Limb (tissue), 2 donors: Measurements from ENCODE around the gene XPO4.
A peak's percentile ranks its signal among the peaks of the same experiment; 100 is the strongest.
"Not testable (repeated sequence)": the region's sequence is repeated elsewhere in the genome, so short reads cannot be mapped to it uniquely, and the experiment has no call there.

Experiments used
- DNase-seq, 2 donors: peaks; one replicate each; pipeline ENCODE4 v3.0.0-alpha.2; 2016; ENCODE audit errors: extremely low spot score in 2 of 2

XPO4 gene

DNA sequence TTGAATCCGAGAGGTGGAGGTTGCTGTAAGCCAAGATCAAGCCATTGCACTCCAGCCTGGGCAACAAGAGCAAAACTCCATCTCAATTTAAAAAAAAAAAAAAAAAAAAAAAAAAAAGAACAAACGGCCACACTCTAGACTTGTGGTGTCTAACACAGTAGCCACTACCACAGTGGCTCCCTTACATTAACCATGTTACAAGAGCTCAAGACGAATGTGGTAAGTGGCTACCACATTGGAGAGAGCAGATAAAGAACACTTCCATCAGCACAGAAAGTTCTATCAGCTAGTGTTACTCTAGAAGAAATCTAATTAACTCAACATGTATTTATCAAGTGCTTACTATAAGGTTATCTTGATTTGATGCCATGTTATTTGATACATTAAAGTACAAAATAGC is 11.5 kb downstream of the XPO4 start:
- no peak for DNase-seq

DNA sequence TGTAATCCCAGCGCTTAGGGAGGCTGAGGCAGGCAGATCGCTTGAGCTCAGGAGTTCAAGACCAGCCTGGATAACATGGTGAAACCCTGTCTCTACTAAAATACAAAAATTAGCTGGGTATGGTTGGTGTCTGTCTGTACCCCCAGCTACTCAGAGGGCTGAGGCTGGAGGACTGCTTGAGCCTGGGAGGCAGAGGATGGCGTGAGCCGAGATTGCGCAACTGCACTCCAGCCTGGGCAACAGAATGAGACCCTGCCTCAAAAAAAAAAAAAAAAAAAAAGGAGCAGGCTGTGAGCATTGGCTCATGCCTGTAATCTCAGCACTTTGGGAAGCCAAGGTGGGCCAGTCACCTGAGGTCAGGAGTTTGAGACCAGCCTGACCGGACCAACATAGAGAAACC is 12.0 kb downstream of the XPO4 start:
- DNase-seq = not testable (repeated sequence)

DNA sequence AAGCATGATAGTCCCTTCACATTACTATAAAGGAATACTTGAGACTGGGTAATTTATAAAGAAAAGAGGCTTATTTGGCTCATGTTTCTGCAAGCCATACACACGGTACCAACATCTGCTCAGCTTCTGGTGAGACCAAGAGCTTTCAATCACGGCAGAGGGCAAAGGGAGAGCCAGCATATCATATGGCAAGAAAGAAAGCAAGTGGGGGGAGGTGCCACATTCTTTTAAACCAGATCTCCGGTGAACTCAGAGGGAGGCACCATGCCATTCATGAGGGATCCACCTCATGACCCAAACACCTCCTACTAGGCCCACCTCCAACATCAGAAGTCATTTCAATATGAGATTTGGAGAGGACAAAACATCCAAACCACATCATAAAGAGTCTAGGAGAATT is 20.3 kb downstream of the XPO4 start:
- DNase-seq = no peak

DNA sequence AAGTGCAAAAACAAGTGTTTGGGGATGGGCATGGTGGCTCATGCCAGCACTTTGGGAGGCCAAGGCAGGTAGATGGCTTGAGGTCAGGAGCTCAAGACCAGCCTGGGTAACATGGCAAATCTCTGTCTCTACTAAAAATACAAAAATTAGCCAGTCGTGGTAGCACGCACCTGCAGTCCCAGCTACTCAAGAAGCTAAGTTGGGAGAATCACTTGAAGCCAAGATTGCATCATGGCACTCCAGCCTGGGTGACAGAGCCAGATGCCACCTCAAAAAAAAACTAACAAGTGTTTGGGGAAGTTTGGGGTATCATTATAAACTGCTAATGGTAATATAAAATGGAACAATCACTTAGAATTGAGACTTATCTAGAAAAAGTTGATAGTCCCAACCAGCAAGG is 24.6 kb downstream of the XPO4 start:
- no peak for DNase-seq

GRCh38 chr13:20876802-20877201 is 25.7 kb downstream of the XPO4 start:
- DNase-seq = not testable (repeated sequence)

DNA sequence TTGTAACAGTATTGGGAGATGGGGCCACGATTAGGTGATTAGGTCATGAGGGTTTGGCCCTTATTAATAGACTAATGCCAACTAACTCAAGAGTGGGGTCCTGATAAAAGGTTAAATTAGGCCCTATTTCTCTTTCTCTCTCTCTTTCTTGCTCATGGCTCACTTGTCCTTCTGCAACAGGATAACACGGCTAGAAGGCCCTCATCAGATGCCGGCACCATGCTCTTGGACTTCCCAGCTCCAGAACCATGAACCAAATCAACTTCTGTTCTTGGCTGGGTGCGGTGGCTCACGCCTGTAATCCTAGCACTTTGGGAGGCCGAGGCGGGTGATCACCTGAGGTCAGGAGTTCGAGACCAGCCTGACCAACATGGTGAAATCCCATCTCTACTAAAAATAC is 28.1 kb downstream of the XPO4 start:
- not testable (repeated sequence) for DNase-seq

GRCh38 chr13:20873348-20873747 is 29.2 kb downstream of the XPO4 start:
- DNase-seq = no peak

- no peak for DNase-seq
Observed at GRCh38 chr13:20870829-20871228, 31.7 kb downstream of the XPO4 start.

GRCh38 chr13:20869540-20869939 is 33.0 kb downstream of the XPO4 start:
- DNase-seq = peak in 1 of 2 donors; percentile 22

DNA sequence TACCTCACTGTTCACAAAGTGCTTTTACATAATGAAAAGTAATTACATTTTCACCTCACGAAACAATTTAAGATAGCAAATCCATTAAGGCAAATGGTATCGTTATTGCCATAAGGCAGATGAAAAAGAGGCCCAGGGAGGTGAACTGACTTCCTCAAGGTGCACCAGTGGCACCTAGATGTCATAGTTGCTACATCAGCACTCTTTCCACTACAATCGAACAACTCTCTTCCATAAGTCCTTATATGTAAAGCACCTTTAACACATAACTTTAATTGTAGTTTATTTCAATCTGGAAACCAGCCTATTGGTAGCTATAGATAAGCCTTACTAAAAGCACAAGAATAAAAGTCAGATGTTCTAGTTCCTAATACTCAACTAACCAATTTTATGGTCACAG is 35.1 kb downstream of the XPO4 start:
- DNase-seq = no peak

DNA sequence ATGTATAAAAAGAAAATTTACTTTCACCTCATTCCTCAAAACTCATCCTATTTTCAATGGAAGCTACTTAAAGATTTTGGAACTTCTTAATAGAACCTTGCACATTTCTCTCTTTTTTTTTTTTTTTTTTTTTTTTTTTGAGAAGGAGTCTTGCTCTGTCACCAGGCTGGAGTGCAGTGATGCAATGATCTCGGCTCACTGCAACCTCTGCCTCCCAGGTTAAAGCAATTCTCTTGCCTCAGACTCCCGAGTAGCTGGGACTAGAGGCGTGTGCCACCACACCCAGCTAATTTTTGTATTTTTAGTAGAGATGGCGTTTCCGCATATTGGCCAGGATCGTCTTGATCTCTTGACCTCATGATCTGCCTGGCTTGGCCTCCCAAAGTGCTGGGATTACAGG is 40.9 kb downstream of the XPO4 start:
- DNase-seq = not testable (repeated sequence)

- no peak for DNase-seq
Observed at GRCh38 chr13:20860844-20861243, 41.7 kb downstream of the XPO4 start.

DNA sequence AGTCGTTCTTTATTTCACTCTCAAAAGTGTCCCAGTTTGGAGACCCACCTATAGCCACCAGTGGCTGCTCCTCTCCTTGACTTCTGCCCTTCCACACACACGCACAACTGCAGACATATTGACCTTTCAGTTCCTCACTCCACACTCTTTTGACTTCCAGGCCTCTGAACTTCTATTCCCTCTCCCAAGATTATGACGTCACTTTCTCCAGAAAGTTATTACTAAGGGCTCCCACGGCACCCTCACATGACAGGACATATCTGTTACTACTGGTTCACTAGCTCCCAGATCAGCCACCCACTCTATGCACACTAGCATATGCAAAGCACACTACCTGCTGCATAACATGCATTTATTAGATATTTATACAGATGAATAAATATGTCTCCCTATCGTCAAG is 45.9 kb downstream of the XPO4 start:
- DNase-seq = no peak

GRCh38 chr13:20851844-20852402 is 50.6 kb downstream of the XPO4 start:
- no peak for DNase-seq

DNA sequence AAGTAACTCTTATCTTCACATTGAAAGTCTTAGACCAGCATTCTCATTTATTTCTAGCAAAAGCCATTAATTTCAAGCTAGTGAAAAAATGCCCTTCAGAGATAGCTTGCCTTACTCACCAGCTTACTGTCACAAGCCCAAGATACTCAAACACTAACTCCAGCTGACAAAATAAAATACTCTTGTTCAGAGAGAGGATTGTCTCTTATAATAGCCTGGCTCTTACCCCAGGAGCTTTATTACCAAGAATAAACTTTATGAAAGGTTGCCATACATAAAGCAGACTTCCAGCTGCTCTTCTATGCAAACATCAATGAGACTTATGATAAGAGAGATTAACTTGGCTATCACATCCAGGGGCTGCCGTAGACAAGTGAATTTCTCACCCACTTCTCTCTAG is 53.6 kb downstream of the XPO4 start:
- no peak for DNase-seq

GRCh38 chr13:20848203-20848602 is 54.3 kb downstream of the XPO4 start:
- DNase-seq = no peak

GRCh38 chr13:20847296-20847695 is 55.2 kb downstream of the XPO4 start:
- DNase-seq = no peak

GRCh38 chr13:20843166-20843565 is 59.4 kb downstream of the XPO4 start:
- peak in 1 of 2 donors; percentile 82 for DNase-seq

DNA sequence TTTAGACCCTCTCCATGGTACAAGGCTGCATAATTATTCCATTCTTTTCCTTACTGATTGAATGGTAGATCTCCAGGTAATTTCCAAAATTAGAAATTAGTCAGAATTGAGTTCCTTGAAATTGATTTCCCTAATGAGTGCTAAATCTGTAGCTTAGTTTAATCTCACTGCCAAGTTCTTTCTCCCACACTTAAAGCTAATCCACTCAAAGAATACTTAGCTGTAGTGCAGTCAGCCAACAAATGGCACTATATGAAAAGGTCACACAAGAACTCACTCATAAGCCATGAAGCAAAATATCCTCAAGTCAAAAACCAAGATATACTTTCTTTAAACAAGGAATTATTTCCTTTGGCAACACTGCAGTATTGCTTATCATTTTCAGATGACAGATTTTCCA is 62.0 kb downstream of the XPO4 start:
- no peak for DNase-seq

DNA sequence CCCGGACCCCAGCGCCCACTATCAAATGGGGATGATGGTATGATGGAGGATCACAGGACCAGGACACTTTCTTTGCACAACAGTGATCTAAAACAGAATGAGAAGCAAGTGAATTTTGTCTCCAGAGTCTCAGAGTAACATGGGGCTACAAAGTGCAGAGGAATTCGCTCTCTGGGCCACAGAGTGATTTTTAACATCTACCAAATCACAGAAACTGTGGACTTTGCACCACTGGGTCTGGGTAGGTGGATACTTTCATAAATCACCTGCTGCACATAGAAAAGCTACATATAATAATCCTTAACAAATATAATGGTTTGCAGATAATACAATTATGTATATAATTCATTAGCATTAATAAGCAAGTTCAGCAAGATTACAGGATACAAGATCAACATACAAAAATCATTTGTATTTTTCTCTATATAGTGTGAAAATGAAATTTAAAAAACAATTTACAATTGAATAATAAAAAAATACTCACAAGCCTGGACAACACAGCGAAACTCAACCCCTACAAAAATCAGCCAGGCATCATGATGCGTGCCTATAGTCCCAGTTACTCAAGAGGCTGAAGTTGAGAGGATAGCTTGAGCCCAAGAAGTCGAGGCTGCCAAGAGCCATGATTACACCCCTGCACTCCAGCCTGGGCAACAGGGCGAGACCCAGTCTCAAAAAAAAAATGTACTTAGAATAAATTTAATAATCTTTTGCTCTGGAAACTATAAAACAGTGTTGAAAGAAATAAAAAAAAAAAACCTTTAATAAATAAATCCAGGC is 68.5 kb downstream of the XPO4 start:
- no peak for DNase-seq

DNA sequence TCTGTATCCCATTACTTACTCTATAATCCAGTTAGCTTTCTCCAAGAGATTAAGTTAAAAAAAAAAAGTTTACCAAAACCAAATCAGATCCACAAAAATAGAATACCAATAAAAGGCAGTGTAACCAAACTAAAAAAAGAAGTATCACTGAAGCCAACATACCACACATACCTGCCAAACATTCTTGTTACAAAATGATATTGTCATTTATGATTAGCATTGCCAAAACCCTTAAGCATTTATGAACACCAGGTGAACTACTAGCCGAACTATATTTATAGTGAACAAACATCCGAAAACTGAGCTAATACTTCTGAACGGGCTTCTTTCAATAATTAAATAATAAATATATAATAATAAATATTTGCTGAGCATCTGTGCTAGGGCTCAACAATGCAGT is 69.7 kb downstream of the XPO4 start:
- no peak for DNase-seq

DNA sequence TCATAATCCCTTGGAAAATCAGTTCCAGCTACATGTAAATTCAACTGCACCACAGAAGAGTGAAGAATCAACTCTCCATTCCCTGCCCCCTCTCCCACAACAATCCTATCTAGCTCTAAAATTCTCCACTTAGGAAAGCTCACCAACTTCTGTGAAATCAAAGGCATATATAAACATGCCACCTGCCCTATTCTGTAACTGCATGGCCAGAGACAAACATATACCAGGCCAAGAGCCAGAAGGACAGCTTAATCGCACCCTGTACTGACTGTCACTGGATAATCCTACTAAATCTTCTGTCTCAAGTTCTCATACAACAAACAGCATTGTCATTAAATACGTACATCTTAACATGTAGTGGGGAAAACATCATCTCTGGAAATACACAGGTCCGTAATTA is 70.6 kb downstream of the XPO4 start:
- DNase-seq = no peak

GRCh38 chr13:20831254-20831653 is 71.3 kb downstream of the XPO4 start:
- no peak for DNase-seq
